Measurements from ENCODE around the gene SLC30A1.
A peak's percentile ranks its signal among the peaks of the same experiment; 100 is the strongest.
"Not testable (repeated sequence)": the region's sequence is repeated elsewhere in the genome, so short reads cannot be mapped to it uniquely, and the experiment has no call there.

The SLC30A1 gene

GRCh38 chr1:211577819-211578639 is 932 bp downstream of the SLC30A1 start:
- peaks cover 56% of the 10 kb centered on the region for H3K4me1 Mint-ChIP-seq
- H3K27ac Mint-ChIP-seq = peak overlapping the region; percentile 71 to 98 (median 90)
- H3K4me3 Mint-ChIP-seq = peak overlapping the region; percentile 96 to 99 (median 98)
- H3K27me3 Mint-ChIP-seq (ENCODE audit: low read depth) = peaks cover 5% of the 10 kb centered on the region
- no peaks in the 10 kb centered on the region for H3K9me3 Mint-ChIP-seq
- peak; percentile 70 to 80 (median 80) for TF ChIP-seq CTCF (IDR thresholded peaks at IDR 0.05; ENCODE audit: unreplicated experiment in 3 of 3)
- peaks cover 21% of the 10 kb centered on the region for H3K36me3 Mint-ChIP-seq (ENCODE audit: low read depth)

GRCh38 chr1:211577277-211577818 is 1.6 kb downstream of the SLC30A1 start:
- H3K4me1 Mint-ChIP-seq = peaks cover 56% of the 10 kb centered on the region
- H3K9me3 Mint-ChIP-seq = no peaks in the 10 kb centered on the region
- H3K27me3 Mint-ChIP-seq (ENCODE audit: low read depth) = peaks cover 5% of the 10 kb centered on the region
- H3K36me3 Mint-ChIP-seq (ENCODE audit: low read depth) = peaks cover 21% of the 10 kb centered on the region
- TF ChIP-seq CTCF (IDR thresholded peaks at IDR 0.05; ENCODE audit: unreplicated experiment in 3 of 3) = no peak
- H3K4me3 Mint-ChIP-seq = peak overlapping the region; percentile 96 to 99 (median 98)
- peak overlapping the region; percentile 56 to 87 (median 71) for H3K27ac Mint-ChIP-seq

- Mint-ChIP-seq H3K36me3 (ENCODE audit: low read depth) (peaks cover 21% of the 10 kb centered on the region), H3K4me3 (peak overlapping the region; percentile 96 to 99 (median 98)), H3K4me1 (peaks cover 52% of the 10 kb centered on the region), H3K27me3 (ENCODE audit: low read depth) (peaks cover 5% of the 10 kb centered on the region), H3K27ac (no peak overlapping the region), H3K9me3 (no peaks in the 10 kb centered on the region)
- no peak for TF ChIP-seq CTCF (IDR thresholded peaks at IDR 0.05; ENCODE audit: unreplicated experiment in 3 of 3)
Measured at GRCh38 chr1:211576717-211577116, 2.2 kb downstream of the SLC30A1 start.

GRCh38 chr1:211574705-211575104 is 4.3 kb downstream of the SLC30A1 start:
- no peak for TF ChIP-seq CTCF (IDR thresholded peaks at IDR 0.05; ENCODE audit: unreplicated experiment in 3 of 3)
- Mint-ChIP-seq H3K36me3 (ENCODE audit: low read depth) (peaks cover 21% of the 10 kb centered on the region), H3K27ac (no peak overlapping the region), H3K27me3 (ENCODE audit: low read depth) (no peaks in the 10 kb centered on the region), H3K4me3 (peak overlapping the region; percentile 7 to 46 (median 24)), H3K9me3 (no peaks in the 10 kb centered on the region), H3K4me1 (peaks cover 40% of the 10 kb centered on the region)

- peaks cover 34% of the 10 kb centered on the region for H3K4me1 Mint-ChIP-seq
- H3K27me3 Mint-ChIP-seq (ENCODE audit: low read depth) = no peaks in the 10 kb centered on the region
- no peak overlapping the region for H3K4me3 Mint-ChIP-seq
- no peaks in the 10 kb centered on the region for H3K9me3 Mint-ChIP-seq
- peaks cover 21% of the 10 kb centered on the region for H3K36me3 Mint-ChIP-seq (ENCODE audit: low read depth)
- H3K27ac Mint-ChIP-seq = no peak overlapping the region
- TF ChIP-seq CTCF (IDR thresholded peaks at IDR 0.05; ENCODE audit: unreplicated experiment in 3 of 3) = no peak
Measured at GRCh38 chr1:211571998-211572397, 7.0 kb downstream of the SLC30A1 start.

- not testable (repeated sequence) for H3K4me3 Mint-ChIP-seq; H3K9me3 Mint-ChIP-seq; H3K27ac Mint-ChIP-seq; H3K27me3 Mint-ChIP-seq (ENCODE audit: low read depth)
- H3K36me3 Mint-ChIP-seq (ENCODE audit: low read depth) = peaks cover 16% of the 10 kb centered on the region
- H3K4me1 Mint-ChIP-seq = peaks cover 18% of the 10 kb centered on the region
Measured at GRCh38 chr1:211570378-211570777, 8.6 kb downstream of the SLC30A1 start.
